IMR-90 (cell line): Measurements from ENCODE around the gene ABHD6. TPM values are rescaled to one million over a fixed set of nuclear protein-coding genes. Genes with fewer than 3 reads are reported as not detected.

ENCODE experiments used
- ATAC-seq: fragments of 200-7000 bp; cut with Tn5 transposase; 2 replicates; pipeline ENCODE4 v1.9.1; 2020; ENCODE audit warnings: low read depth, mild to moderate bottlenecking, moderate library complexity
- BruUV-seq: library from RNA; stranded (reverse); fragments of 400-500 nt; replicated peaks from 2 replicates; lab custom pipeline; 2021; lab: Mats Ljungman, UMichigan
- CTCF ChIA-PET: fragments of 300-600 bp; formaldehyde crosslinking; extraction: SDS; loops from one replicate; lab custom pipeline; 2021; ENCODE audit warnings: antibody characterized with exemption; lab: Yijun Ruan, JAX
- POLR2A ChIA-PET: fragments of 300-600 bp; sonication (Branson Sonifier 250); formaldehyde crosslinking; loops from one replicate; lab custom pipeline; 2022; ENCODE audit warnings: antibody characterized with exemption; ENCODE audit not compliant: unreplicated experiment; lab: Charles Lee
- DNase-seq: peaks from one replicate; pipeline ENCODE4 v3.0.0; 2013
- H2AFZ ChIP-seq: replicated peaks from 2 replicates; pipeline ENCODE3; 2013; ENCODE audit warnings: low read length, mild to moderate bottlenecking; ENCODE audit not compliant: poor library complexity
- H2AK5ac ChIP-seq: 2 replicates; pipeline ENCODE4 v1.6.1; 2013; ENCODE audit warnings: low read depth, low read length, inconsistent platforms
- H2AK9ac ChIP-seq: replicated peaks from 2 replicates; pipeline ENCODE3; 2013; ENCODE audit warnings: mild to moderate bottlenecking, low read depth, low read length, moderate library complexity; ENCODE audit not compliant: poor library complexity
- H2BK120ac ChIP-seq: 2 replicates; pipeline ENCODE4 v1.6.1; 2013; ENCODE audit warnings: low read depth, low read length, inconsistent platforms
- H2BK15ac ChIP-seq: 3 replicates; pipeline ENCODE4 v1.6.1; 2013; ENCODE audit warnings: low read depth, low read length, inconsistent platforms
- H2BK20ac ChIP-seq: 2 replicates; pipeline ENCODE4 v1.6.1; 2013; ENCODE audit warnings: low read depth, mild to moderate bottlenecking, inconsistent platforms, low read length, moderate library complexity
- H2BK5ac ChIP-seq: 2 replicates; pipeline ENCODE4 v1.6.1; 2013; ENCODE audit warnings: mild to moderate bottlenecking, low read depth, low read length, inconsistent platforms; ENCODE audit not compliant: poor library complexity, severe bottlenecking
- H3K14ac ChIP-seq: replicated peaks from 2 replicates; pipeline ENCODE4 v1.6.1; 2013; ENCODE audit warnings: low read depth, low read length, inconsistent platforms
- H3K18ac ChIP-seq: 2 replicates; pipeline ENCODE4 v1.6.1; 2013; ENCODE audit warnings: low read depth, low read length, control low read depth
- H3K23ac ChIP-seq: 2 replicates; pipeline ENCODE4 v1.6.1; 2013; ENCODE audit warnings: low read depth, low read length, inconsistent platforms
- H3K27ac ChIP-seq: 2 replicates; pipeline ENCODE4 v1.5.1; 2013; ENCODE audit warnings: mild to moderate bottlenecking, control low read depth, low read length; ENCODE audit not compliant: insufficient read depth
- H3K27me3 ChIP-seq: 2 replicates; pipeline ENCODE4 v1.6.1; 2013; ENCODE audit warnings: low read length; ENCODE audit not compliant: control insufficient read depth, insufficient read depth
- H3K36me3 ChIP-seq: 2 replicates; pipeline ENCODE4 v1.6.1; 2013; ENCODE audit warnings: low read length, mixed read lengths; ENCODE audit not compliant: control insufficient read depth, insufficient read depth
- H3K4ac ChIP-seq: 2 replicates; pipeline ENCODE4 v1.6.1; 2013; ENCODE audit warnings: low read depth, low read length, inconsistent platforms
- H3K4me1 ChIP-seq: 2 replicates; pipeline ENCODE4 v1.6.1; 2013; ENCODE audit warnings: low read length, mixed read lengths; ENCODE audit not compliant: control insufficient read depth, insufficient read depth
- H3K4me2 ChIP-seq: 2 replicates; pipeline ENCODE4 v1.6.1; 2013; ENCODE audit warnings: low read depth, mild to moderate bottlenecking, control low read depth, low read length, moderate library complexity
- H3K4me3 ChIP-seq: 2 replicates; pipeline ENCODE4 v1.5.1; 2013; ENCODE audit warnings: low read depth, mild to moderate bottlenecking, control low read depth, low read length, moderate library complexity; ENCODE audit not compliant: insufficient read depth
- H3K56ac ChIP-seq: 2 replicates; pipeline ENCODE4 v1.6.1; 2013; ENCODE audit warnings: low read length, inconsistent platforms; ENCODE audit not compliant: insufficient read depth; ENCODE audit errors: extremely low read depth
- H3K79me1 ChIP-seq, 2 experiments: 2 replicates each; pipeline ENCODE4 v1.6.1; 2013; ENCODE audit warnings: low read length in 2 of 2, inconsistent platforms in 1 of 2, low read depth in 1 of 2
- H3K9ac ChIP-seq: 2 replicates; pipeline ENCODE4 v1.6.1; 2013; ENCODE audit warnings: low read depth, low read length, control low read depth
- H3K9me1 ChIP-seq: 2 replicates; pipeline ENCODE4 v1.6.1; 2013; ENCODE audit warnings: low read length, inconsistent platforms; ENCODE audit not compliant: insufficient read depth
- H3K9me3 ChIP-seq: 2 replicates; pipeline ENCODE4 v1.6.1; 2013; ENCODE audit warnings: low read length; ENCODE audit not compliant: control insufficient read depth, insufficient read depth
- H4K20me1 ChIP-seq: 2 replicates; pipeline ENCODE4 v1.6.1; 2013; ENCODE audit warnings: low read length, inconsistent platforms; ENCODE audit not compliant: insufficient read depth
- H4K5ac ChIP-seq: 2 replicates; pipeline ENCODE4 v1.6.1; 2013; ENCODE audit warnings: mild to moderate bottlenecking, low read depth, low read length, control low read depth
- H4K8ac ChIP-seq, 2 experiments: 2 replicates each; pipeline ENCODE4 v1.6.1; 2013; ENCODE audit warnings: low read depth in 2 of 2, low read length in 2 of 2, control low read depth in 1 of 2, inconsistent platforms in 1 of 2
- H4K91ac ChIP-seq: 2 replicates; pipeline ENCODE4 v1.6.1; 2013; ENCODE audit warnings: low read depth, low read length, inconsistent platforms; ENCODE audit not compliant: insufficient read depth
- BHLHE40 ChIP-seq: fragments of 150-350 bp; IDR thresholded peaks from 2 replicates; pipeline ENCODE4 v1.6.1; 2016; ENCODE audit warnings: mild to moderate bottlenecking, low read depth, low read length
- CEBPB ChIP-seq: IDR thresholded peaks from 2 replicates; pipeline ENCODE4 v1.6.1; 2012; ENCODE audit warnings: low read depth, low read length, improper control_type of control experiment
- CHD1 ChIP-seq: IDR thresholded peaks from 2 replicates; pipeline ENCODE4 v1.6.1; 2012; ENCODE audit warnings: low read depth, low read length, improper control_type of control experiment
- FOS ChIP-seq: fragments of 150-350 bp; IDR thresholded peaks from 2 replicates; pipeline ENCODE4 v1.6.1; 2016; ENCODE audit warnings: low read depth, low read length
- MAFK ChIP-seq: IDR thresholded peaks from 2 replicates; pipeline ENCODE4 v1.6.1; 2012; ENCODE audit warnings: low read depth, low read length, improper control_type of control experiment
- MAZ ChIP-seq: IDR thresholded peaks from 2 replicates; pipeline ENCODE4 v1.6.1; 2012; ENCODE audit warnings: low read depth, mild to moderate bottlenecking, low read length, improper control_type of control experiment, moderate library complexity, borderline replicate concordance
- MXI1 ChIP-seq: IDR thresholded peaks from 2 replicates; pipeline ENCODE4 v1.6.1; 2012; ENCODE audit warnings: low read depth, mild to moderate bottlenecking, low read length, moderate library complexity, borderline replicate concordance
- NFE2L2 ChIP-seq: fragments of 150-350 bp; IDR thresholded peaks from 2 replicates; pipeline ENCODE4 v1.6.1; 2016; ENCODE audit warnings: low read depth, mild to moderate bottlenecking, low read length
- POLR2A ChIP-seq: IDR thresholded peaks from 2 replicates; pipeline ENCODE4 v1.6.1; 2012; ENCODE audit warnings: mild to moderate bottlenecking, low read depth, low read length
- RAD21 ChIP-seq: IDR thresholded peaks from 2 replicates; pipeline ENCODE4 v1.6.1; 2012; ENCODE audit warnings: low read length, improper control_type of control experiment
- RCOR1 ChIP-seq: IDR thresholded peaks from 2 replicates; pipeline ENCODE4 v1.6.1; 2012; ENCODE audit warnings: mild to moderate bottlenecking, low read length, improper control_type of control experiment; ENCODE audit not compliant: insufficient replicate concordance
- RFX5 ChIP-seq: IDR thresholded peaks from 2 replicates; pipeline ENCODE4 v1.8.0; 2012; ENCODE audit warnings: low read depth, mild to moderate bottlenecking, low read length, moderate library complexity
- SMC3 ChIP-seq: fragments of 150-350 bp; IDR thresholded peaks from 2 replicates; pipeline ENCODE4 v1.6.1; 2016; ENCODE audit warnings: low read depth, mild to moderate bottlenecking, antibody characterized with exemption, low read length, moderate library complexity
- WGBS, 2 experiments: methylation state at CpG; one replicate each; pipeline versions ENCODE4 v1.1.5 to v1.1.7; 2013; ENCODE audit warnings: missing lambda C conversion rate in 2 of 2; ENCODE audit not compliant: insufficient read length in 1 of 2; ENCODE audit errors: extremely low coverage in 2 of 2; 5-methylcytosine and 5-hydroxymethylcytosine counted together
- dilution Hi-C: fragments of 300-500 bp; cut with HindIII; formaldehyde crosslinking; loops from one replicate; pipeline ENCODE4 v1.14.3; 2018; ENCODE audit warnings: low sequenced_read_pairs; ENCODE audit not compliant: unreplicated experiment
- in situ Hi-C: fragments of 300-500 bp; cut with MboI; formaldehyde crosslinking; loops from 3 replicates; pipeline ENCODE4 v1.14.3; 2019; ENCODE audit warnings: low sequenced_read_pairs, inconsistent platforms, mixed read lengths
- intact Hi-C: fragments of 100-400 bp; cut with micrococcal nuclease; formaldehyde crosslinking; loops from 2 replicates; pipeline ENCODE4 v1.10.0; 2022
- polyA plus RNA-seq, 3 experiments: library from polyadenylated mRNA; depleted of rRNA; stranded (reverse); fragments of >200 nt; gene quantifications; 2 replicates each; pipeline ENCODE4 v1.2.3, GENCODE V29; 2012; ENCODE audit warnings: low replicate concordance in 1 of 3
- total RNA-seq: library from RNA; depleted of rRNA; stranded (reverse); fragments of >200 nt; gene quantifications from 2 replicates; pipeline ENCODE4 v1.2.3, GENCODE V29; 2012
- TF ChIP-seq, protein P1 (sequence below): conservative IDR thresholded peaks from 2 replicates; pipeline ENCODE4 v1.5.1; 2012; ENCODE audit warnings: mild to moderate bottlenecking, low read depth, low read length, improper control_type of control experiment
- TF ChIP-seq, protein P2 (sequence below): fragments of 150-350 bp; IDR thresholded peaks from 2 replicates; pipeline ENCODE4 v1.6.1; 2017; ENCODE audit warnings: mild to moderate bottlenecking, antibody characterized with exemption, low read length, low read depth
- TF ChIP-seq, protein P3 (sequence below): fragments of 150-350 bp; IDR thresholded peaks from 2 replicates; pipeline ENCODE4 v1.6.1; 2016; ENCODE audit warnings: low read depth, mild to moderate bottlenecking, low read length, moderate library complexity, borderline replicate concordance

Gene ABHD6
- total and polyA plus RNA-seq, 2 of the 4 experiments (the other 2 are of a cell fraction) = 5.0 to 5.6 TPM

DNA sequence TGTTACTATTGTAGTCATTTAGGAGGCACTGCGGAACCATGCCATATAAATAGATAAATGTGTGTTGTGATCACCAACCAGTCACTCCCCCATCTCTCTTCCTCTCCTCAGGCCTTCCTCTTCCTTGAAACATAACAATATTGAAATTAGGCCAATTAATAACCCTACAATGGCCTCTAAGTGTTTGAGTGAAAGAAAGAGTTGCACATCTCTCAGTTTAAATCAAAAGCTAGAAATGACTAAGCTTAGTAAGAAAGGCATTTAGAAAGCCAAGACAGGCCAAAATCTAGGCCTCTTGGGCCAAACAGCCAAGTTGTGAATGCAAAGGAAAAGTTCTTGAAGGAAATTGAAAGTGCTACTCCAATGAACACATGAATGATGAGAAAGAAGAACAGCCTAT lies 18.7 kb upstream of the ABHD6 start:
- H3K36me3 ChIP-seq = no peaks in the 10 kb centered on the region
- no peak overlapping the region for H2BK5ac ChIP-seq
- no peak overlapping the region for H4K91ac ChIP-seq
- H3K27ac ChIP-seq = no peak overlapping the region
- H2BK15ac ChIP-seq = no peak overlapping the region
- dilution Hi-C loops (no loop called here), intact Hi-C loops (loop anchor here (5.0 kb wide), 2 partner anchors 42 to 257 kb away; no protein-coding TSS in a partner anchor), in situ Hi-C loops (no loop called here)
- peaks cover 22% of the 10 kb centered on the region for H3K27me3 ChIP-seq
- CTCF ChIA-PET = no interaction called here
- H2BK120ac ChIP-seq = no peak overlapping the region
- H3K18ac ChIP-seq = no peak overlapping the region
- no peak overlapping the region for H2AK5ac ChIP-seq
- no peak overlapping the region for H2BK20ac ChIP-seq
- no peak overlapping the region for H3K56ac ChIP-seq
- no peak overlapping the region for H2AK9ac ChIP-seq
- BruUV-seq = no TSS peak
- H2AFZ ChIP-seq = no peak overlapping the region
- no peak overlapping the region for H3K23ac ChIP-seq
- no peaks in the 10 kb centered on the region for H4K20me1 ChIP-seq
- peaks cover 2% of the 10 kb centered on the region; the same call in 1 of the 2 replicates for H3K9me3 ChIP-seq
- no peak overlapping the region for H3K14ac ChIP-seq
- no peak for ATAC-seq
- H3K9ac ChIP-seq = no peak overlapping the region
- no CpG with 5 or more reads among the region's 1 CpG for WGBS, 2 experiments
- H3K79me1 ChIP-seq = no peaks in the 10 kb centered on the region
- H4K5ac ChIP-seq = no peak overlapping the region
- H3K4me1 ChIP-seq = peaks cover 2% of the 10 kb centered on the region; the same call in 1 of the 2 replicates
- no peak overlapping the region for H4K8ac ChIP-seq
- no peak for DNase-seq
- H3K9me1 ChIP-seq = no peaks in the 10 kb centered on the region
- POLR2A ChIA-PET = no interaction called here
- TF ChIP-seq SMC3 (no peak), MXI1 (no peak), FOS (no peak), BHLHE40 (no peak), RCOR1 (no peak), RAD21 (no peak), POLR2A (no peak), RFX5 (no peak), MAFK (no peak), NFE2L2 (no peak), CEBPB (no peak), MAZ (no peak), CHD1 (no peak)
- TF ChIP-seq, protein P1, sequence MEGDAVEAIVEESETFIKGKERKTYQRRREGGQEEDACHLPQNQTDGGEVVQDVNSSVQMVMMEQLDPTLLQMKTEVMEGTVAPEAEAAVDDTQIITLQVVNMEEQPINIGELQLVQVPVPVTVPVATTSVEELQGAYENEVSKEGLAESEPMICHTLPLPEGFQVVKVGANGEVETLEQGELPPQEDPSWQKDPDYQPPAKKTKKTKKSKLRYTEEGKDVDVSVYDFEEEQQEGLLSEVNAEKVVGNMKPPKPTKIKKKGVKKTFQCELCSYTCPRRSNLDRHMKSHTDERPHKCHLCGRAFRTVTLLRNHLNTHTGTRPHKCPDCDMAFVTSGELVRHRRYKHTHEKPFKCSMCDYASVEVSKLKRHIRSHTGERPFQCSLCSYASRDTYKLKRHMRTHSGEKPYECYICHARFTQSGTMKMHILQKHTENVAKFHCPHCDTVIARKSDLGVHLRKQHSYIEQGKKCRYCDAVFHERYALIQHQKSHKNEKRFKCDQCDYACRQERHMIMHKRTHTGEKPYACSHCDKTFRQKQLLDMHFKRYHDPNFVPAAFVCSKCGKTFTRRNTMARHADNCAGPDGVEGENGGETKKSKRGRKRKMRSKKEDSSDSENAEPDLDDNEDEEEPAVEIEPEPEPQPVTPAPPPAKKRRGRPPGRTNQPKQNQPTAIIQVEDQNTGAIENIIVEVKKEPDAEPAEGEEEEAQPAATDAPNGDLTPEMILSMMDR = no peak
- TF ChIP-seq, protein P2, sequence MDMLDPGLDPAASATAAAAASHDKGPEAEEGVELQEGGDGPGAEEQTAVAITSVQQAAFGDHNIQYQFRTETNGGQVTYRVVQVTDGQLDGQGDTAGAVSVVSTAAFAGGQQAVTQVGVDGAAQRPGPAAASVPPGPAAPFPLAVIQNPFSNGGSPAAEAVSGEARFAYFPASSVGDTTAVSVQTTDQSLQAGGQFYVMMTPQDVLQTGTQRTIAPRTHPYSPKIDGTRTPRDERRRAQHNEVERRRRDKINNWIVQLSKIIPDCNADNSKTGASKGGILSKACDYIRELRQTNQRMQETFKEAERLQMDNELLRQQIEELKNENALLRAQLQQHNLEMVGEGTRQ = no peak
- TF ChIP-seq, protein P3, sequence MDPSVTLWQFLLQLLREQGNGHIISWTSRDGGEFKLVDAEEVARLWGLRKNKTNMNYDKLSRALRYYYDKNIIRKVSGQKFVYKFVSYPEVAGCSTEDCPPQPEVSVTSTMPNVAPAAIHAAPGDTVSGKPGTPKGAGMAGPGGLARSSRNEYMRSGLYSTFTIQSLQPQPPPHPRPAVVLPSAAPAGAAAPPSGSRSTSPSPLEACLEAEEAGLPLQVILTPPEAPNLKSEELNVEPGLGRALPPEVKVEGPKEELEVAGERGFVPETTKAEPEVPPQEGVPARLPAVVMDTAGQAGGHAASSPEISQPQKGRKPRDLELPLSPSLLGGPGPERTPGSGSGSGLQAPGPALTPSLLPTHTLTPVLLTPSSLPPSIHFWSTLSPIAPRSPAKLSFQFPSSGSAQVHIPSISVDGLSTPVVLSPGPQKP = no peak
- no peak overlapping the region for H3K4ac ChIP-seq
- H3K4me2 ChIP-seq = no peak overlapping the region
- H3K4me3 ChIP-seq = no peak overlapping the region
